NCI-H146 treated with DMSO at 0.1 percent for 48 hours (cell line): Measurements from ENCODE around the gene FUT6.
"Not testable (repeated sequence)": the region's sequence is repeated elsewhere in the genome, so short reads cannot be mapped to it uniquely, and the experiment has no call there.

Source experiments
- DNase-seq: peaks from one replicate; lab custom pipeline; 2025; ENCODE audit not compliant: unreplicated experiment; lab: John Stamatoyannopoulos, UW

Gene FUT6

DNA sequence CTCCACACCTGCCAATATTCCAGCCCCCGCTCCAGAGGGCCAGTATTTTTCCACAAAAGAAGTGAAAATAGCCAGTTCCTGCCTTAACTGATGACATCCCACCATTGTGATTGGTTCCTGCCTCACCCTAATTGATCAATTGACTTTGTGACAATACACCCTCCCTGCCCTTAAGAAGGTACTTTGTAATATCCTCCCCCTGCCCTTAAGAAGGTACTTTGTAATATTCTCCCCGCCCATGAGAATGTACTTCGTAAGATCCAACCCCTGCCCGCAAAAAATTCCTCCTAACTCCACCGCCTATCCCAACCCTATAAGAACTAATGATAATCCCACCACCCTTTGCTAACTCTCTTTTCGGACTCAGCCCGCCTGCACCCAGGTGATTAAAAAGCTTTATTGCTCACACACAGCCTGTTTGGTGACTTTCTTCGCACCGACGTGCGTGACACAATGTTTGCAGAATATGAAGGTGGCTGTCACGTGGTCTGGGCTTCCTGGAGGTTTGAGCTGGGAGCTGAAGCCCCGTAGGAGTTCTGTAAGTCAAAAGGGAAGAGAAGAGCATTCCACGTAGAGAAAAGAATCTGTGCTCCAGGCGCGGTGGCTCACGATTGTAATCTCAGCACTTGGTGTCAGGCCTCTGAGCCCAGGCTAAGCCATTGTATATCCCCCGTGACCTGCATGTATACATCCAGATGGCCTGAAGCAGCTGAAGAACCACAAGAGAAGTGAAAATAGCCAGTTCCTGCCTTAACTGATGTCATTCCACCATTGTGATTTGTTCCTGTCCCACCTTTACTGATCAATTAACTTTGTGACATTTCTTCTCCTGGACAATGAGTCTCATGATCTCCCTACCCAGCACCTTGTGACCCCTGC, 17.9 kb upstream of the FUT6 start:
- no peak for DNase-seq

DNA sequence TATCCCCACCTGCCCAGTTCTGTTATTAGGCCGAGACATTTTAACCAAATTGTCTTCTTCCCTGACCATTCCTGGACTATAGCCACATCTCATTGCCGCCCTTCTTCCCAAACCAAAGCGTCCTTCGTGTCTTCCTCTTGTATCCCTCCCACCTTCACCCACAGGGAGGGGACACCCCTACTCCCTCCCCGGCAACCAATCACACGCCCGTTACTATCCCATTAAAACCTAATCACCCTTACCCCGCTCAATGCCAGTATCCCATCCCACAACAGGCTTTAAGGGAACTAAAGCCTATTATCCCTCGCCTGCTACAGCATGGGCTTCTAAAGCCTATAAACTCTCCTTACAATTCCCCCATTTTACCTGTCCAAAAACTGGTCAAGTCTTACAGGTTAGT, 15.6 kb upstream of the FUT6 start:
- DNase-seq: not testable (repeated sequence)

DNA sequence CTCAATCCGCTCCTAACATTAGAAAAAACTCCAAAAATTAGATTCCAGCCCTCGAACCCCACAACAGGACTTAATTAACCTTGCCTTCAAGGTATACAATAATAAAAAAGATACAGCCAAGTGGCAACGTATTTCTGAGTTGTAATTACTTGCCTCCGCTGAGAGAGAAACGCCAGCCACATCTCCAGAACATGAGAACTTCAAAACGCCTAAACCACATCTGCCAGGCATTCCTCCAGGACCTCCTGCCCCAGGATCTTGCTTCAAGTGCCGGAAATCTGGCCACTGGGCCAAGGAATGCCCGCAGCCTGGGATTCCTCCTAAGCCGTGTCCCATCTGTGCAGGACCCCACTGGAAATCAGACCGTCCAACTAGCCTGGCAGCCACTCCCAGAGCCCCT, 14.6 kb upstream of the FUT6 start:
- not testable (repeated sequence) for DNase-seq

DNA sequence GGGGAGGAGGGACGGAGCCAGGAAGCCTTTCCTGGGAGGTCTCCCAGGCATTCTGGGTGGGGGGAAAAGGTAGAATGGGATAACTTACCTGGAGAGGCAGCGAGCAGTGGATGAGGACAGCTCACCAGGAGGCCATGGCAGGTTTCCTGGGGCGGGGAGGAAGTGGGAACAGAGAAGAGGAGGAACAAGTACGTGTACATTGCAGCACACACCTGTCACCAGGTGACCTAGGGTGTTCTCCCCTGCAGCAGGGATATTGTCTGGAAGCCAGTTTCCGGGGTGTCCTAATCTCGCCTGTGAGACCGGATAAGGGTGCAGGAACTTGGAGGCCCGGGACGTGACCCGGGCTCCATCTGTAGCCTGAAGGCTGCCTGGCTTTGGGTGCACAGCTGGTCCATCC, 11.8 kb upstream of the FUT6 start, which contains the start of gene FUT3:
FUT3 (minus strand) TSS at position 148 of the 400 bp plus-strand sequence.
- DNase-seq: no peak

DNA sequence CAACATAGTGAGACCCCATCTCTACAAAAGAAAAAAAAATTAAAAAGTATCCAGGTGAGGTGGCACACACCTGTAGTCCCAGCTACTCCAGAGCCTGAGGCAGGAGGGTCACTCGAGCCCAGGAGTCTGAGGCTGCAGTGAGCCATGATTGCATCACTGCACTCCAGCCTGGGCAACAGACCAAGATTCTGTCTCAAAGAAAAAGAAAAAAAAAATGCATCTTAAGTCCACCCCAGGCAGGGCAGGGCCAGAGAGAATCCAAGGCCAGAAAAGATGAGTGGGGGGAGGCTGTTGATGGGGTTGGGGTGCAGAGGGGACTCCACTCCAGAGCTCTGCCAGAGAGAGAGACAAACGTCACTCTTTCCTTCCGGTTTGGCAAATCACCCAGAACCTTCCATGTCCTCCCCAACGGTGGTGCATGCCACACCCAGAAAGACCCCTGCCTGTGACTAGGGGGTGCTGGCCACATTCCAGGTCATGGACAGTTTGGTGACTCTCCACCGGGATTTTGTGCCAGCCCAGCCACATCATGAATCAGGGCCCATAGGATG, 11.3 kb upstream of the FUT6 start:
- DNase-seq: no peak

DNA sequence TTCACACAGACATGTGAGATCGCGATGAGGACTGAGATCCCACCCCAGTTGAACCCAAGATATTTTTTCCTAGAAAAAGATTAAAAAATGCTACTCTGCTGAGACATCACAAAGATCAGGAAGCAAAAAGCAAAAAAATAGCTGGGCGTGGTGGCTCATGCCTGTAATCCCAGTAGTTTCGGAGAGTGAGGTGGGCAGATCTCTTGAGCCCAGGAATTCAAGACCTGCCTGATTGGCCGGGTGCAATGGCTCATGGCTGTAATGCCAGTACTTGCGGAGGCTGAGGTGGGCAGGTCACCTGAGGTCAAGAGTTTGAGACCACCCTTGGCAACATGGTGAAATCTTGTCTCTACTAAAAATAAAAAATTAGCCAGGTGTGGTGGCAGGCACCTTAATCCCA, 10.7 kb upstream of the FUT6 start:
- no peak for DNase-seq

DNA sequence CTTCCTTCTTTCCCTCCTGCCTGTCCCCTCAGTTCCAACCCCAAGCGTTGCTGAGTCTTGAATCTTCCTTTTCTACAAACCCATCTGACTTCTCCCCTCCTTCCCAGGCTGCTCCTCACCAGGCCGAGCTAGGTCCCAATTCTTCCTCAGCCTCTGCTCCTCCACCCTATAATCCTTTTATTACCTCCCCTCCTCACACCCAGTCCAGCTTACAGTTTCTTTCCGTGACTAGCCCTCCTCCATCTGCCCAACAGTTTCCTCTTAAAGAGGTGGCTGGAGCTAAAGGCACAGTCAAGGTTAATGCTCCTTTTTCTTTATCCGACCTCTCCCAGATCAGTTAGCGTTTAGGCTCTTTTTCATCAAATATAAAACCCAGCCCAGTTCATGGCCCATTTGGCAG, 9.1 kb upstream of the FUT6 start:
- DNase-seq: not testable (repeated sequence)

DNA sequence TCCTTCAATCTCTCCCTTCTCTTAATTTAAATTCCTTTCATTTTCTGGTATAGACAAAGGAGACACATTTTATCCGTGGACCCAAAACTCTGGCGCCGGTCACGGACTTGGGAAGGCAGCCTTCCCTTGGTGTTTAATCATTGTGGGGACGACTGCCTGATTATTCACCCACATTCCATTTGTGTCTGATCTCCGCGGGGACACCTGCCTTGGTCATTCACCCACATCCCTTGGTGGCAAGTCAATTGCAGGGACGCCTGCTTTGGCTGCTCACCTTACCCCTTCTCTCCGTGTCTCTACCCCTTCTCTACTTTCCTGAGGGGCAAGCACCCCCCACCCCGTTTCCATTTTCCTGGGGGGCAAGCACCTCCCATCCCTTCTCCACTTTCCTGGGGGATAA, 8.3 kb upstream of the FUT6 start:
- not testable (repeated sequence) for DNase-seq

DNA sequence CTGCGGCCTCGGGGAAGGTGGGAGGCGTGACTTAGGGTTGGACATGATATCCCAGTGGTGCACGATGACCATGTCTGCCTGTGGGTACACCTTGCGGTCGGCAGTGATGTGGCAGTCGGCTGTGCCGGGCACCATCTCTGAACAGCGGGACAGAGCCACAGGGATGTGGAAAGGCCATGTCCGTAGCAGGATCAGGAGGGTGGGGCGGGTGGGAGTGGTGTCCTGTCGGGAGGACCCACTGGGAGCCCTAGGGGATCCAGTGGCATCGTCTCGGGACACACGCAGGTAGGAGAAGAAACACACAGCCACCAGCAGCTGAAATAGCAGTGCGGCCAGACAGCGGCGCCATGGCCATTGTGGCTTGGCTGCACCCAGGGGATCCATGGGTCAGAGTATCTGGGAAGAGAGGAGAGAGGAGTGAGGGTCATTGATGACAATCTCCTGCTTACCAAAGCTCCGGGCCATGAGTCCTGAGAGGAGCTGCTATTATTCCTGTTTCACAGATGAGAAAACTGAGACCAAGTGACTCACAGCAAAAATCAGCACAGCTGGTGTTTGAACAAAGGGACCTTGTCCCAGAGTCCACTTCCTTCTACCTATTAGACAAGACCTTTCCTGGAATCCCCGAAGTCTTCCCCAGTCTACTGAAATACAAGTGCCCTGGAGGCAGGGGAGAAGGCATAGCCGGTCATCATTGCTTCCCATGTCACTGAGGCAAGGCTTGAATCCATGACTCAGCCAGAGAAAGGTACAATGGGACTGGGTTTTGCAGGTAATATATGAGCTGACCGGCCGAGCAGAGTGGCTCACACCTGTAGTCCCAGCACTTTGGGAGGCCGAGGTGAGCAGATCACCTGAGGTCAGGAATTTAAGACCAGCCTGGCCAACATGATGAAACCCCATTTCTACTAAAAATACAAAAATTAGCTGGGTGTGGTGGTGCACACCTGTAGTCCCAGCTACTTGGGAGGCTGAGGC, 5.2 kb upstream of the FUT6 start:
- no peak for DNase-seq

DNA sequence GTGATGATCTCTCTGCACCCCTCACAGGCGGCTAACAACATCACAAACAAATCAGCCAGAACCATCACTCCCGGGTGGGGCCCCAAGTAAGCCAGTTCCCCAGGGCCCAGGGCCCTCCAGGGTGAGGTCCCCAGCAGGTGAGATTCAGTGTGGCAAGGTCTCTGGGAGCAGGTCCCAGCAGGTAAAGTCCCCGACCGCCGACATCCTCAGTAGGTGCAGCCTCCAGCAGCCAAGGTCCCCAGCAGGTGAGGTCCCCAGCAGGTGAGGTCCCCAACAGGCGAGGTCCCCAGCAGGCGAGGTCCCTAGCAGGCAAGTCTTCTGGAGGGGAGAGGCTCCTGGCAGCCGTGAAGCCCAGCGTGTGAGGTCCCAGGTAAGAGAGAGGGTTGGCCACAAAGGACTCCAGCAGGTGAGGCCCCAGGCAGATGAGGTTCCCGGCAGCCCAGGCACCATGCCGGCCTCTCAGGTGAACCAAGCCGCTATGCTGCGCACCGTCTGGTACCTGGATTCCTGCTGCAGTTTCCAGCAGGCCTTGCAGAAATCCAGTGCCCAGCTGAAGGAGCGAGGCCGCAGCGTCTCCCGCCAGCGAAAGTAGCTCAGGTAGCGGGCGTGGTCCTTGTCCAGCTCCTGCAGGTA, 3.9 kb upstream of the FUT6 start:
- DNase-seq: no peak

DNA sequence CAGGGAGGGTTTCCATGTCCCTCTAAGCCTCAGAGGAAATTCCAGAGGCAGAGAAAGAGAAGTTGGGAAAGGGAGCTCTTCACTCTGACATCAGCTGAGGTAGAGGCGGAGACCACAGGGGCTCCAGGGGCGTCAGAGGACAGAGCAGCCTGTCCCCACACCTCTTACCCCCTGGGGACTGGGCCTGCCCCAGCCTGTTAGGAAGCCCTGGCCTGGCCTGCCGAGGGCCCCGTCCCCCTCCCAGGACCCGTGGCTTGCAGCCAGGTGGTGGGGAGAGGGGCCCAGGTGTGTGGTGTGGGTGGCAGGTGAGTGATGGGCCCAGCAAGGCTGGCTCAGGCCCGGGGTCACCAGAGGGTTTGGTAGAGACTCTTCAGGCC, 2.2 kb upstream of the FUT6 start:
- DNase-seq: not testable (repeated sequence)

DNA sequence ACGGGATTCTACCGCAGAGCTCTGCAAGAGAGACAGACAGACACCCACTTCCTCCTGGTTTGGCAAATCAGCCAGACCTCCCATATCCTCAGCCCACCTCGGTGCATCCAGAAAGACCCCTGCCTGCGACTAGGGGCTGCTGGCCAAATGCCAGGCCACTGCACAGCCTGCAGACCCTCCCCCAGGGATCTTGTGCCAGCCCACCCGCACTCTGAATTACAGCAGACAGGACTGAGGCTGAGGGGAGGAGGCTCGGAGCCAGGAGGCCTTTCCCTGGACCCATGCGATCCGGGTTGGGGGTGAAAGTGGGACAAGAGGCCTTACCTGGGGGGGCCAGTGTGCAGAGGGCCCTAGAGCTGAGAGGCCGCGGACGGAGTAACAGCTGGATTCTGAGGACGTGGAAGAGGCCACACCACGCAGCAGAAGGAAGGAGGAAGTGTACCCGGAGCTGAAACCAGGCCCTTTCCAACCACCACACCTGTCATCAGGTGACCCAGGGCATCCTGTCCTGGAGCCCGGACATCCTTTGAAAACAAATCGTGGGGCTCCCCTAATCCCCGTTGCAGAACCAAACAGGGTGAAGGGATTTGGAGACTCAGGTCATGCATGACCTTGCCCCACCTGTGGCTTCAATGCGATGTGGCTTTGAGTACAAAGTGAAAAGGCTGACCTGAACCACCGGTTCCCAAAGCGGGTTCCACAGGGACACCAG, 993 bp downstream of the FUT6 start:
- DNase-seq: no peak

DNA sequence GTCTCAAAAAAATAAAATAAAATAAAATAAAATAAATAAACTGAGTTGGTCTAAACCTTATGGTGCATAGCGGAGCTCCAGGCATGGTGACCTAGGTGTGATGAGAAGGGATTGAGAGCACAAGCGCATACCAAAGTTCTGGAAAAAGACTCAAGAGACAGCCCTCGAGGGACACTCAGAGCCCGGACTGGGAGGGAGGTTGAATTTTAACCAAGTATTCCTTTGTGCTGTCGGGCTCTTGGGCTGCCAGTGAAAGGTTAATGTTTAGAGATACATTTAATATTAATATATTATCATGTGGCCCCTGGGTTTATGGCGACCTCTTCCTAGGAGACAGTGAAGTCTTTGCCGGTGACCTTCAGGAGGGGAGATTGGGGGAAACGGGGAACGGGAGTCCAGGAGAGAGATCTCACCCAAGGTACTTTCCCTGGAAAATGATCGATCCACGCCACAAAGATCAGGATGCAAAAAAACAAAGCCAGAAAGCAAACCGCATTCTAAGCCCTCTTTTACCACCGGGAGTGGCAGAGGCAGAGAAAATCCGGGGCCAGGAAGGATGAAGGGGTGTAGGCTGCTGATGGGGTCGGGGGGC, 1.6 kb downstream of the FUT6 start:
- DNase-seq: no peak

DNA sequence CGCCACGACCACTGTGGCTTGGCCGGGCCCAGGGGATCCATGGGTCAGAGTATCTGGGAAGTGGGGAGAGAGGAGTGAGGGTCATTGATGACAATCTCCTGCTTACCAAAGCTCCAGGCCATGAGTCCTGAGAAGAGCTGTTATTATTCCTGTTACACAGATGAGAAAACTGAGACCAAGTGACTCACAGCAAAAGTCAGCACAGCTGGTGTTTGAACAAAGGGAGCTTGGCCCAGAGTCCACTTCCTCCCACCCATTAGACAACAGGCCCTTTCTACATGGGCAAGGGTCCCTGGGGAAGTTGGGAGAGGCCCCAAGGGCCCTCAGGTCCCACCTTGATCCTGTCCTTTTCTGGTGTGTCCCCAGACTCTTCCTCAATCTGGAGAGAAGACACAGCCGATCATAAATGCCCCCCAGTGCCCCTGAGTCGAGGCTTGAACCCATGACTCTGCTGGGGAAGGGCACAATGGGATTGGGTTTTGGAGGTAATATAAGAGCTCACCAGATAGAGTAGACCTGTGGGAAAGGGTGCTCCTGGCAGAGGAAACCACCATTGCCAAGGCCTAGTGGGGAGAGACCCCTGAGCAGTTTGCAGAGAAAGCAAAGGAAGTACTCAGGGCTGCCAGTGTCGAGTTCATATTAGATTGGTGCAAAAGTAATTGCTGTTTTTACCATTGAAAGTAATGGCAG, 6.8 kb downstream of the FUT6 start:
- DNase-seq: no peak

DNA sequence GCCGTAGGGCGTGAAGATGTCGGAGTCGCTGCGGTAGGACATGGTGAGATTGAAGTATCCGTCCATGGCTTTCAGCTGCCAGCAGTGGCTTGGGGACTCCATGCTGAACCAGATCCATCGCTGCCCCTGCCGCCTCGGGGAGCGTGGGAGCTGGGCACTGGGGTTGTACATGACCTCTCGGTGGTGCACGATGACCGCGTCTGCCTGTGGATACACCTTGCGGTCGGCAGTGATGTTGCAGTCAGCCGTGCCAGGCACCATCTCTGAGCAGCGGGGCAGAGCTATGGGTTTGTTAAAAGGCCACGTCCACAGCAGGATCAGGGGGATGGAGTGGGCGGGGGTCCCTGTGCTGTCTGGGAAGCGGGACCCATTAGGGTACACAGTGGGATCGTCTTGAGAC, 7.4 kb downstream of the FUT6 start:
- no peak for DNase-seq

DNA sequence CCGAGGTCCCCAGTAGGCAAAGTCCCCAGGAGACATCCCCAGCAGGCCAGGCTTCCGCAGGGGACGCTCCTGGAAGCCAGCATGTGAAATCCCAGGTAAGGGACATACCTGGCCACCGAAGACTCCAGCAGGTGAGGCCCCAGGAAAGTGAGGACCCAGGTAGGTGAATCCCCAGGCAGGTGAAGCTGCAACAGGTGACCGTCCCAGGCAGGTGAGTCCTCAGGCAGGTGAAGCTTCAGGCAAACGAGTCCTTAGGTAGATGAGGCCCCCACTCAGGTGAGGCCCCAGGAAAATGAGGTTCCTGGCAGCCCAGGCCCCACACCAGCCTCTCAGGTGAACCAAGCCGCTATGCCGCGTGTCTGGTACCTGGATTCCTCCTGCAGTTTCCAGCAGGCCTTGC, 8.3 kb downstream of the FUT6 start:
- no peak for DNase-seq

DNA sequence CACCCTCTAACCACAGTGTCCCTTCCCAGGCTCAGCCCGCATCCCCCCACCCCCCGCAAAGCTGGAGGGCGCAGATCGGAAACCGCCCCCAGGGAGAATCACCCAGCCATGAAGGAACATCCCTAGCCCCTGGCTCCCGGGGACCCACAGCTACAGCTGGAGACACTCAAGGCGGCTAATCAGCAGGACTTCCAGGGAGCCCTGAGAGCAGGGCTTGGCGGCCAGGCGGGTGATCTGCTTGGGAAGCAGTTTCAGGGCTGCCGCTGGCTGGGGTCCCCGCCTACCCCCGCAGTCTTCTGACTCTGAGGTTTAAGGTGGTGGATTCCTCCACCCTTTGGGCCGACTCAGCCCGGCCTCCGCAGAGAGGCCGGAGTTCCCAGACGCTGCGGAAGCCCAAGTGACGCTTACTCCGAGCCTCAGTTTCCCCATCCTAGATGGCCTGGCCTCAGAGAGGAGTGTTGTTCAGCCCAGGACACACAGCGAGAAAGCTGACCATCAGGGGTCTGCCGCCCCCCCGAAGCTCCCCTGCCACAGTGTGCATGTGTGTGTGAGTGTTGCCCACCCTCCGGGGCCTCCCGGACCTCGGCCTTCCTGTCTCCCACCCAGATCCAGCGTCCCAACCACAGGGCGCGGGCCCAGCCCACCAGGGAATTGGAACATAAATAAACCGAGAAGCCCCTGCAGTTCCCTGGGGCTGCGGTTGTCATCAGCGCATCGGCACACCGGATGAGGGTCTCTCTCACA, 9.8 kb downstream of the FUT6 start:
- no peak for DNase-seq

DNA sequence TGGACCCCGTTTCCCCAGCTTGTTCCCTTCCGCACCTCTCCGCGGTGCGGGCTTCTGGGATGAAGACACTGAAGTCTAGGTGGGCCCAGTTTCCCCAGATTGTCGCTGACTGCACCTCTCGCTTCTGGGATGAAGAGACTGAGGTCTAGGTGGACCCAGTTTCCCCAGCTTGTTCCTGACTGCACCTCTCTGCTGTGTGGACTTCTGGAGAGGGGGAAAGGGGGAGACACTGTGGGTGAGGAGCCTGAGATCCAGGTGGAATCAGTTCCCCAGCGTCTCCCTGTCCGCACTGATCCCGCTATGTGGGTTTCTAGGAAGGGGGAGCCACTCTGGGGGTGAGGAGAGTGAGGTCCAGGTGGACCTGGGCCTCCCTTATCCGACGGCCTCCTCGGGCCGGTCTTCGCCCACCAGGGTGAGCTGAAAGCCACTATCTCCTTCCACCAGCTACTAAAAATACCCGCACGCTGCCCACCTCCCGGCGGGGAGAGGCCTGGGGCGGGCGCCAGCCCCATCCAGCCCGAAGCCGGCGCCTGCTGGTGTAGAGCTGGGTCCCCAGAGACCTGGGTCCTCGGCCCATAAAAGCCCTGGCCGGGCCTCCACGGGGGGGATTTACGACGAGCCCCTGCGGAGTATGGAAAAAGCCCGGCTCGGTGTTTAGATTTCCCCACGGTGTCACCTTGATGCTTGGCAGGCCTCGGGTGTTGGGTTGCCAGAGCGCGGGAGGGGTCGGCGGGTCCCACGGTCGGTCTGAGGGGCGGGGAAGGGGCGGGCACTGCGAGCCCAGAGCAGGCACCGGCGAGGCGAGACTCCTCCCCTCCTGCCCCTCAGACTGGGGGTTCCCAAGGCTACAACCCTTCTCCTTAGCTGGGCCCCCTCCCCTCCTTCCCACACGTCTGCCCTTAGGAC, 10.6 kb downstream of the FUT6 start:
- DNase-seq: peak; percentile 37
